BLaER1 (cell line): ENCODE data around the gene SNAPC2.

Experiments
- H3K27ac ChIP-seq: shearing (Covaris generic); formaldehyde crosslinking; 2 replicates; pipeline ENCODE4 v1.8.1; 2022
- H3K27me3 ChIP-seq: shearing (Covaris generic); formaldehyde crosslinking; 2 replicates; pipeline ENCODE4 v1.8.1; 2022
- H3K36me3 ChIP-seq: shearing (Covaris generic); formaldehyde crosslinking; 2 replicates; pipeline ENCODE4 v1.8.1; 2022
- H3K4me1 ChIP-seq: shearing (Covaris generic); formaldehyde crosslinking; 2 replicates; pipeline ENCODE4 v1.8.1; 2022
- H3K4me2 ChIP-seq: shearing (Covaris generic); formaldehyde crosslinking; 2 replicates; pipeline ENCODE4 v1.8.1; 2022
- H3K4me3 ChIP-seq: shearing (Covaris generic); formaldehyde crosslinking; 2 replicates; pipeline ENCODE4 v1.8.1; 2022
- H3K9ac ChIP-seq: shearing (Covaris generic); formaldehyde crosslinking; 2 replicates; pipeline ENCODE4 v1.8.1; 2022
- H3K9me3 ChIP-seq: shearing (Covaris generic); formaldehyde crosslinking; 2 replicates; pipeline ENCODE4 v1.8.1; 2022
- H4K20me1 ChIP-seq: shearing (Covaris generic); formaldehyde crosslinking; 2 replicates; pipeline ENCODE4 v1.8.1; 2022
- Cebpa-rat ChIP-seq: shearing (Covaris generic); IDR thresholded peaks from 2 replicates; pipeline ENCODE4 v1.8.1; 2022

SNAPC2 gene

GRCh38 chr19:7965259-7965841, 45.2 kb downstream of the SNAPC2 start:
- Histone ChIP-seq H3K9me3 (no peaks in the 10 kb centered on the region), H3K9ac (no peak overlapping the region), H3K27ac (no peak overlapping the region), H3K4me2 (no peak overlapping the region), H3K4me1 (no peaks in the 10 kb centered on the region), H3K36me3 (peaks cover 100% of the 10 kb centered on the region), H3K4me3 (no peak overlapping the region), H4K20me1 (peaks cover 79% of the 10 kb centered on the region), H3K27me3 (no peaks in the 10 kb centered on the region)
- no peak for TF ChIP-seq Cebpa-rat

- H3K36me3 ChIP-seq, result peaks cover 100% of the 10 kb centered on the region
- H3K9ac ChIP-seq, result no peak overlapping the region
- no peak overlapping the region for H3K4me3 ChIP-seq
- no peaks in the 10 kb centered on the region for H3K27me3 ChIP-seq
- no peak overlapping the region for H3K27ac ChIP-seq
- H4K20me1 ChIP-seq, result peaks cover 87% of the 10 kb centered on the region
- no peak overlapping the region for H3K4me2 ChIP-seq
- H3K9me3 ChIP-seq, result no peaks in the 10 kb centered on the region
- TF ChIP-seq Cebpa-rat, result no peak
- H3K4me1 ChIP-seq, result no peaks in the 10 kb centered on the region
These were observed 46.0 kb downstream of the SNAPC2 start for GRCh38 chr19:7965921-7966665.

GRCh38 chr19:7968008-7968795, 48.1 kb downstream of the SNAPC2 start:
- peaks cover 100% of the 10 kb centered on the region for H3K36me3 ChIP-seq
- peaks cover 98% of the 10 kb centered on the region for H4K20me1 ChIP-seq
- H3K4me2 ChIP-seq, result no peak overlapping the region
- H3K9me3 ChIP-seq, result no peaks in the 10 kb centered on the region
- no peaks in the 10 kb centered on the region for H3K27me3 ChIP-seq
- H3K27ac ChIP-seq, result no peak overlapping the region
- H3K9ac ChIP-seq, result no peak overlapping the region
- no peaks in the 10 kb centered on the region for H3K4me1 ChIP-seq
- TF ChIP-seq Cebpa-rat, result no peak
- no peak overlapping the region for H3K4me3 ChIP-seq

GRCh38 chr19:7968796-7969554, 48.8 kb downstream of the SNAPC2 start:
- TF ChIP-seq Cebpa-rat, result no peak
- H3K27ac ChIP-seq, result no peak overlapping the region
- H4K20me1 ChIP-seq, result peaks cover 98% of the 10 kb centered on the region
- no peak overlapping the region for H3K9ac ChIP-seq
- H3K4me3 ChIP-seq, result no peak overlapping the region
- no peaks in the 10 kb centered on the region for H3K4me1 ChIP-seq
- H3K4me2 ChIP-seq, result no peak overlapping the region
- H3K9me3 ChIP-seq, result no peaks in the 10 kb centered on the region
- no peaks in the 10 kb centered on the region for H3K27me3 ChIP-seq
- H3K36me3 ChIP-seq, result peaks cover 100% of the 10 kb centered on the region

- Histone ChIP-seq H3K27ac (no peak overlapping the region), H3K4me1 (no peaks in the 10 kb centered on the region), H3K4me2 (no peak overlapping the region), H4K20me1 (peaks cover 98% of the 10 kb centered on the region), H3K9ac (no peak overlapping the region), H3K27me3 (no peaks in the 10 kb centered on the region), H3K4me3 (no peak overlapping the region), H3K9me3 (no peaks in the 10 kb centered on the region), H3K36me3 (peaks cover 100% of the 10 kb centered on the region)
- no peak for TF ChIP-seq Cebpa-rat
These were observed 49.4 kb downstream of the SNAPC2 start for GRCh38 chr19:7969555-7969939.

- peaks cover 98% of the 10 kb centered on the region for H4K20me1 ChIP-seq
These were observed 50.7 kb downstream of the SNAPC2 start for GRCh38 chr19:7970716-7971448.

GRCh38 chr19:7971553-7972520, 51.7 kb downstream of the SNAPC2 start:
- TF ChIP-seq Cebpa-rat, result no peak
- no peaks in the 10 kb centered on the region for H3K27me3 ChIP-seq
- H3K4me3 ChIP-seq, result no peak overlapping the region
- H3K9me3 ChIP-seq, result no peaks in the 10 kb centered on the region
- no peak overlapping the region for H3K27ac ChIP-seq
- H3K9ac ChIP-seq, result no peak overlapping the region
- H3K4me1 ChIP-seq, result no peaks in the 10 kb centered on the region
- peaks cover 99% of the 10 kb centered on the region for H4K20me1 ChIP-seq
- H3K4me2 ChIP-seq, result no peak overlapping the region
- H3K36me3 ChIP-seq, result peaks cover 98% of the 10 kb centered on the region

More at GRCh38 chr19:7970716-7971448, 50.7 kb downstream of the SNAPC2 start:
- Histone ChIP-seq H3K4me3 (no peak overlapping the region), H3K27me3 (no peaks in the 10 kb centered on the region), H3K4me2 (no peak overlapping the region), H3K36me3 (peaks cover 100% of the 10 kb centered on the region), H3K9ac (no peak overlapping the region), H3K27ac (no peak overlapping the region), H3K4me1 (no peaks in the 10 kb centered on the region), H3K9me3 (no peaks in the 10 kb centered on the region)
- no peak for TF ChIP-seq Cebpa-rat
